Measurements from ENCODE around the gene GHITM. TPM values are rescaled to one million over a fixed set of nuclear protein-coding genes. Genes with fewer than 3 reads are reported as not detected.
"Not testable (repeated sequence)": the region's sequence is repeated elsewhere in the genome, so short reads cannot be mapped to it uniquely, and the experiment has no call there.

GHITM gene
- total RNA-seq, 2 donors from 2014 or later = 122 to 143 TPM

DNA sequence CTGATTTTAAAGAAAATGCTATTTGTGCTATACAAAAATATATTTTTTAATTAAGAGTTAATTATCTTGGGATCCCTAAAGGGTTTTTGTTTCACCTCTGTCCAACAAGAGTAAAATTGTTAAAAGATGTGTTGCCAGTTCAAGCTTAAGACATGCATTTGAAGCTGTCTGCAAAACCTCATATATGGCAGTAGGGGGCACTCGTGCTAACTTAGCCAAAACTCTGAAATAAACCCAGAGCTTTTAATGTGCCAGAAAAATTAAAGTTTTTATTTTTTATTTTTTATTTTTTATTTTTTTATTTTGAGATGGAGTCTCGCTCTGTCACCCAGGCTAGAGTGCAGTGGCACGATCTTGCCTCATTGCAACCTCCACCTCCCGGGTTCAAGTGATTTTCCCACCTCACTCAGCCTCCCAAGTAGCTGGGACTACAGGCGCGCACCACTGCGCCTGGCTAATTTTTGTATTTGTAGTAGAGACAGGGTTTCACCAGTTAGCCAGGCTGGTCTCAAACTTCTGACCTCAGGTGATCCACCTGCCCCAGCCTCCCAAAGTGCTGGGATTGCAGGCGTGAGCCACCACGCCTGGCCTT, 8.8 kb downstream of the GHITM start:
- 88% methylated on average over 9 of the region's 9 CpGs for WGBS
- not testable (repeated sequence) for H3K4me3 ChIP-seq; DNase-seq (ENCODE audit: low spot score)

DNA sequence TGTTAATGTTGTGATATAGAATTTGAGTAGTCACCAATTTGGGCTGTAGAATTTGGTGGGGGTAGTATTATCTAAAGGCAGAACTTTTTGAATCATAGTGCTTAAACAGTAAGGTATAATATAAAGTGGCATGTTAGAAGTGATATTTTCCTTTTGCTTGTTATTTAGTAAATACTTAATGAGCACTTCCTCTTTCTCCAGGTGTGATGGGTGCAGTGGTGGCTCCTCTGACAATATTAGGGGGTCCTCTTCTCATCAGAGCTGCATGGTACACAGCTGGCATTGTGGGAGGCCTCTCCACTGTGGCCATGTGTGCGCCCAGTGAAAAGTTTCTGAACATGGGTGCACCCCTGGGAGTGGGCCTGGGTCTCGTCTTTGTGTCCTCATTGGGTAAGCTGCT, 10.5 kb downstream of the GHITM start:
- Histone ChIP-seq H3K36me3 (peaks cover 4 to 10% of the 10 kb centered on the region in 2 donors), H3K27me3 (replicated peaks; ENCODE audit: insufficient read depth) (no peaks in the 10 kb centered on the region), H3K4me1 (replicated peaks) (no peaks in the 10 kb centered on the region), H3K9me3 (no peaks in the 10 kb centered on the region), H3K4me3 (no peak overlapping the region), H3K27ac (no peak overlapping the region)
- WGBS = 90% methylated on average over 2 of the region's 2 CpGs
- no peak for DNase-seq (ENCODE audit: low spot score)
- intact Hi-C loops (cut with DNase I) = no loop called here
- TF ChIP-seq CTCF (IDR thresholded peaks at IDR 0.05) (no peak), POLR2AphosphoS5 (IDR thresholded peaks at IDR 0.05) (no peak), POLR2A (IDR thresholded peaks at IDR 0.05) (no peak)

More for the DNA sequence above, 8.8 kb downstream of the GHITM start:
- H3K4me1 ChIP-seq (replicated peaks); intact Hi-C loops (cut with DNase I); H3K27ac ChIP-seq; H3K27me3 ChIP-seq (replicated peaks; ENCODE audit: insufficient read depth); H3K9me3 ChIP-seq: not testable (repeated sequence)
- peaks cover 10 to 12% of the 10 kb centered on the region in 2 donors for H3K36me3 ChIP-seq
- peak; percentile 17 to 64 (median 40) for TF ChIP-seq CTCF (IDR thresholded peaks at IDR 0.05)

DNA sequence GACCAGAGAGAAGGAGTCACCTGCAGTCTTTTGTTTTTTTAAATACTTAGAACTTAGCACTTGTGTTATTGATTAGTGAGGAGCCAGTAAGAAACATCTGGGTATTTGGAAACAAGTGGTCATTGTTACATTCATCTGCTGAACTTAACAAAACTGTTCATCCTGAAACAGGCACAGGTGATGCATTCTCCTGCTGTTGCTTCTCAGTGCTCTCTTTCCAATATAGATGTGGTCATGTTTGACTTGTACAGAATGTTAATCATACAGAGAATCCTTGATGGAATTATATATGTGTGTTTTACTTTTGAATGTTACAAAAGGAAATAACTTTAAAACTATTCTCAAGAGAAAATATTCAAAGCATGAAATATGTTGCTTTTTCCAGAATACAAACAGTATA, 13.5 kb downstream of the GHITM start:
- Histone ChIP-seq H3K27me3 (replicated peaks; ENCODE audit: insufficient read depth) (no peaks in the 10 kb centered on the region), H3K27ac (no peak overlapping the region), H3K9me3 (no peaks in the 10 kb centered on the region), H3K4me3 (no peak overlapping the region), H3K4me1 (replicated peaks) (no peaks in the 10 kb centered on the region), H3K36me3 (peaks cover 0 to 10% of the 10 kb centered on the region in 2 donors)
- TF ChIP-seq POLR2AphosphoS5 (IDR thresholded peaks at IDR 0.05) (no peak), POLR2A (IDR thresholded peaks at IDR 0.05) (no peak), CTCF (IDR thresholded peaks at IDR 0.05) (no peak)
- intact Hi-C loops (cut with DNase I) = no loop called here
- DNase-seq (ENCODE audit: low spot score) = no peak

DNA sequence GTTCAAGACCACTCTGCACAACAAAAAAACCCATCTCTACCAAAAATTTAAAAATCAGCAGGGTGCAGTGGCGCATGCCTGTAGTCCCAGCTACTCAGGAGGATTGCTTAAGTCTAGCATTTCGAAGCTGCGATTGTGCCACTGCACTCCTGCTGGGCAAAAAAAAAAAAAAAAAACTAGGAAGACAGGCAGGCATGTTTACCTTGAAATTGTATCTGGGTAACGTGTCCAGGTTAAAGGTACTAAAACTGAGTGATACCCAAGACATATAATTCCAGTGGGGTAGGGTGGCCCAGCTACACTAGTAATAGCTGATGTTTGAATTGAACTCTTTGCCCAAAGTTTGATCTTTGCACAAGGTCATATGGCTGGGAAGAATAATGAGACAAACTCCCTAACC, 16.2 kb downstream of the GHITM start:
- intact Hi-C loops (cut with DNase I) = no loop called here
- 88% methylated on average over 4 of the region's 4 CpGs for WGBS
- no peaks in the 10 kb centered on the region for H3K27me3 ChIP-seq (replicated peaks; ENCODE audit: insufficient read depth)

More for the DNA sequence above, 16.2 kb downstream of the GHITM start:
- Histone ChIP-seq H3K4me3 (no peak overlapping the region), H3K36me3 (no peaks in the 10 kb centered on the region), H3K4me1 (replicated peaks) (no peaks in the 10 kb centered on the region), H3K27ac (no peak overlapping the region), H3K9me3 (no peaks in the 10 kb centered on the region)
- no peak for DNase-seq (ENCODE audit: low spot score)
- no peak for TF ChIP-seq POLR2AphosphoS5 (IDR thresholded peaks at IDR 0.05)
- TF ChIP-seq CTCF (IDR thresholded peaks at IDR 0.05) = no peak
- TF ChIP-seq POLR2A (IDR thresholded peaks at IDR 0.05) = no peak

Measured in prostate gland (tissue), 2 donors.